Panc1 (cell line): Measurements from ENCODE around the gene FOSB. TPM values are rescaled to one million over a fixed set of nuclear protein-coding genes. Genes with fewer than 3 reads are reported as not detected.

ENCODE experiments used
- ATAC-seq: fragments of 200-7000 bp; cut with Tn5 transposase; 2 replicates; pipeline ENCODE4 v1.9.1; 2020; ENCODE audit warnings: mild to moderate bottlenecking, moderate library complexity
- BruUV-seq: library from RNA; stranded (reverse); fragments of 400-500 nt; replicated peaks from 2 replicates; lab custom pipeline; 2021; lab: Mats Ljungman, UMichigan
- CTCF ChIA-PET: fragments of 300-600 bp; sonication (Branson Sonifier 250); formaldehyde crosslinking; loops from one replicate; lab custom pipeline; 2022; ENCODE audit warnings: antibody characterized with exemption; lab: Charles Lee
- POLR2A ChIA-PET: fragments of 300-600 bp; sonication (Branson Sonifier 250); formaldehyde crosslinking; loops from one replicate; lab custom pipeline; 2022; ENCODE audit warnings: antibody characterized with exemption; lab: Charles Lee
- DNase-seq: peaks from one replicate; pipeline ENCODE4 v3.0.0-alpha.2; 2010; ENCODE audit warnings: low read depth, low spot score
- H3K27ac ChIP-seq: 2 replicates; pipeline ENCODE4 v1.5.1; 2011; ENCODE audit warnings: mild to moderate bottlenecking, low read length, inconsistent platforms
- H3K27me3 ChIP-seq: fragments of 200-500 bp; sonication (Bioruptor generic); 2 replicates; pipeline ENCODE4 v1.6.0; 2014; ENCODE audit warnings: low read length, inconsistent platforms; ENCODE audit not compliant: control insufficient read depth, insufficient read depth
- H3K36me3 ChIP-seq: fragments of 200-500 bp; sonication (Bioruptor generic); 2 replicates; pipeline ENCODE4 v1.5.1; 2014; ENCODE audit warnings: inconsistent platforms, mild to moderate bottlenecking, low read length, moderate library complexity; ENCODE audit not compliant: control insufficient read depth, insufficient read depth
- H3K4me1 ChIP-seq: 2 replicates; pipeline ENCODE4 v1.5.1; 2011; ENCODE audit warnings: inconsistent platforms, mild to moderate bottlenecking, low read length, moderate library complexity; ENCODE audit not compliant: control insufficient read depth, insufficient read depth
- H3K4me3 ChIP-seq, 2 experiments: 2 replicates each; pipeline ENCODE4 v1.5.1; 2011 to 2012; ENCODE audit warnings: low read depth in 2 of 2, low read length in 2 of 2, mild to moderate bottlenecking in 2 of 2, inconsistent platforms in 1 of 2, moderate library complexity in 1 of 2
- H3K9me3 ChIP-seq: fragments of 200-500 bp; sonication (Bioruptor generic); 2 replicates; pipeline ENCODE4 v1.5.1; 2014; ENCODE audit warnings: low read depth, mild to moderate bottlenecking, inconsistent platforms, low read length, moderate library complexity; ENCODE audit not compliant: control insufficient read depth, insufficient read depth
- POLR2AphosphoS5 ChIP-seq: IDR thresholded peaks from 2 replicates; pipeline ENCODE4 v1.6.1; 2012; ENCODE audit warnings: mild to moderate bottlenecking, low read depth, low read length, moderate library complexity
- SIN3A ChIP-seq: IDR thresholded peaks from 2 replicates; pipeline ENCODE4 v1.6.1; 2012; ENCODE audit warnings: low read depth, mild to moderate bottlenecking, low read length, moderate library complexity, borderline replicate concordance; ENCODE audit not compliant: insufficient read depth
- TCF7L2 ChIP-seq: IDR thresholded peaks from 2 replicates; pipeline ENCODE4 v1.6.1; 2011; ENCODE audit warnings: mild to moderate bottlenecking, low read depth, low read length, inconsistent platforms
- in situ Hi-C: cut with HindIII; loops from 2 replicates; pipeline ENCODE4 v1.10.0; 2016; ENCODE audit warnings: low sequenced_read_pairs, low pct_unique_long_range_greater_than_20kb
- intact Hi-C: fragments of 100-400 bp; cut with micrococcal nuclease; formaldehyde crosslinking; loops from one replicate; pipeline ENCODE4 v1.10.0; 2022; ENCODE audit not compliant: unreplicated experiment
- total RNA-seq: library from RNA; stranded (reverse); gene quantifications from one replicate; pipeline ENCODE4 v1.2.1, GENCODE V29; 2021; ENCODE audit not compliant: unreplicated experiment
- TF ChIP-seq, protein P1 (sequence below): fragments of 450-650 bp; IDR thresholded peaks from 2 replicates; pipeline ENCODE4 v1.5.1; 2017; ENCODE audit warnings: mild to moderate bottlenecking
- TF ChIP-seq, protein P2 (sequence below), 2 experiments: IDR thresholded peaks; 2 replicates each; pipeline ENCODE4 v1.6.1; 2011 to 2012; ENCODE audit warnings: low read depth in 2 of 2, control low read depth in 1 of 2, low read length in 1 of 2, mild to moderate bottlenecking in 1 of 2, moderate library complexity in 1 of 2; ENCODE audit not compliant: insufficient read depth in 1 of 2

The FOSB gene
- total RNA-seq, 1 experiment from 2014 or later = 13.4 TPM

DNA sequence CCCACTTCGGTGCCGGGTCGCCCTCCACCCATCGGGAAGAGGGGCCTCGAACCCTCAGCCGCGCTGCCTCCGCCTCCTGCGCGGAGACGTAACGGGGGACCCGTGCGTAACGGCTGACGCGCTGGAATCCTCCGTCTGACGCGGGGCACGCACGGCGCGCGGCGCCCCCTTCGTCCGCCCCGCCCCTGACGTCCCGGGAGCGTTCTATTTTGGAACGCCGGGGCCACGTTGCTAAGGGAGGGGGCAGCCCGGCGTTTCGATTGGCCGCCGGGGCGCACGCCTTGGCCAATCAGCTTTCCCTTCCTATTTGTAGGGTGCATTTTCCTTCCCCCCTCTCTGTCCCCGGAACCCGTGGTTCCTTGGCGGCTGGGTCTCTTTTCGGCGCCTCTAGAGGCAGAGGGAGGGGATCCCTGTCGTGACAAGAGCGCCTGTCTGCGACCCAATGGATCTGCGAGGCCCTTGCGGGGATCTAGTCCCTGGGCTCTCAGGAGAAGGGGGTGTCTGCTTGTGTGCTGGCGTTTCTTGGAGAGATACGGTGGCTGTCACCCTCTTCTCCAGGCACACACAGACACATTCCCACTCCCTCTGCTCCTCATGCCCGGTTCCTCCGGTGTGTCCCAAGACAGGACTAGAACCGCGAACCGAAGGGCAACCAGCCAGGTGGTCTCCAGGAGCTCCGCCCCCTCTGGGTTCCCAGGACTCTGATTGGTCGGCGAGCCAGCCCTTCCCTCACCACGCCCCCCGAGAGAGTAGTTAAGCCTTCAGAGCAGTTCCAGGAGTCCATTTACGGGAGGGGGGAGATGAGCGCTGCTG lies 1.5 kb downstream of the FOSB start:
- intact Hi-C loops = no loop called here

DNA sequence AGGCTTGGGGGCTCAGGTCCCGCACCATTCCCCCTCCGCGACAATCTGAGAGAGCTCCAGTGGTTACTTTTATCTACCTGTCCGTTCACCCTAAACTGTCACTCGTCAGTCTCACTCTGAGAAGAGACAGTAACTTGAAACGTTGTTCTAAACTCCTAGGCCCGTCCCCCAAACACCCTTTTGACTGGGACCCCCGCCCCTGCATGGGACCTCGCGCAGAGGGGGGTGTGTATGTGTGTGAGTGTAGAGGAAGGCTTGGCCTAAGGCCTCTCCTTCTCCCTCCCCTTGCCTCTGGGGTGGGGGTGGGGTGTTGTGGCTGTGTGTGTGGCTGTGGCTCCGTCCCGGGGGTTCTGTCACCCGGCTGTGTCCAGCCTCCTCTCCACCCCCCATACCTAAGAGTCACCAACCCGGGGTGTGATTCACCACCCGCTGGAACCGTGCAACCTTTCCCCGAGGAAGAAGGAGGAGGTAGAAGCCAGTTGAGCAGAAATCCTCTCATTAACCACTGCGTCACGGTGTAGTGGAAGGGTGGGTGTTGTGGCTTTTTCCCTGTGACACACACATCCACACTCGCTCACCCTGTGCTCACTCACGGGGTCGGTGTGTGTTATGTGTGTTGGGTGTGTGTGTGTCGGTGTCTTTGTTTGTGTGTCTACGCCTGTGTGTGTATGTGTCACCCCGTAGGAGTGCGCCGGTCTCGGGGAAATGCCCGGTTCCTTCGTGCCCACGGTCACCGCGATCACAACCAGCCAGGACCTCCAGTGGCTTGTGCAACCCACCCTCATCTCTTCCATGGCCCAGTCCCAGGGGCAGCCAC lies 2.4 kb downstream of the FOSB start:
- intact Hi-C loops (no loop called here), in situ Hi-C loops (no loop called here)
- peaks cover 7% of the 10 kb centered on the region; the same call in 1 of the 2 replicates for H3K4me1 ChIP-seq
- no peak overlapping the region for H3K27ac ChIP-seq
- ChIA-PET POLR2A (interaction anchor here (0.6 kb wide), 2 partner anchors 16 to 31 kb away, joined by 3 read pairs; no protein-coding TSS in a partner anchor), CTCF (no interaction called here)
- BruUV-seq = no TSS peak
- no peaks in the 10 kb centered on the region for H3K9me3 ChIP-seq
- H3K4me3 ChIP-seq = peak overlapping the region; percentile 75 to 84
- DNase-seq (no peak), ATAC-seq (peak; percentile 9; the same call in 1 of the 2 replicates)
- no peaks in the 10 kb centered on the region; the same call in 1 of the 2 replicates for H3K36me3 ChIP-seq
- H3K27me3 ChIP-seq = no peaks in the 10 kb centered on the region
- TF ChIP-seq, protein P1, sequence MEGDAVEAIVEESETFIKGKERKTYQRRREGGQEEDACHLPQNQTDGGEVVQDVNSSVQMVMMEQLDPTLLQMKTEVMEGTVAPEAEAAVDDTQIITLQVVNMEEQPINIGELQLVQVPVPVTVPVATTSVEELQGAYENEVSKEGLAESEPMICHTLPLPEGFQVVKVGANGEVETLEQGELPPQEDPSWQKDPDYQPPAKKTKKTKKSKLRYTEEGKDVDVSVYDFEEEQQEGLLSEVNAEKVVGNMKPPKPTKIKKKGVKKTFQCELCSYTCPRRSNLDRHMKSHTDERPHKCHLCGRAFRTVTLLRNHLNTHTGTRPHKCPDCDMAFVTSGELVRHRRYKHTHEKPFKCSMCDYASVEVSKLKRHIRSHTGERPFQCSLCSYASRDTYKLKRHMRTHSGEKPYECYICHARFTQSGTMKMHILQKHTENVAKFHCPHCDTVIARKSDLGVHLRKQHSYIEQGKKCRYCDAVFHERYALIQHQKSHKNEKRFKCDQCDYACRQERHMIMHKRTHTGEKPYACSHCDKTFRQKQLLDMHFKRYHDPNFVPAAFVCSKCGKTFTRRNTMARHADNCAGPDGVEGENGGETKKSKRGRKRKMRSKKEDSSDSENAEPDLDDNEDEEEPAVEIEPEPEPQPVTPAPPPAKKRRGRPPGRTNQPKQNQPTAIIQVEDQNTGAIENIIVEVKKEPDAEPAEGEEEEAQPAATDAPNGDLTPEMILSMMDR = no peak
- TF ChIP-seq SIN3A (no peak), TCF7L2 (no peak), POLR2AphosphoS5 (no peak)
- TF ChIP-seq, protein P2, sequence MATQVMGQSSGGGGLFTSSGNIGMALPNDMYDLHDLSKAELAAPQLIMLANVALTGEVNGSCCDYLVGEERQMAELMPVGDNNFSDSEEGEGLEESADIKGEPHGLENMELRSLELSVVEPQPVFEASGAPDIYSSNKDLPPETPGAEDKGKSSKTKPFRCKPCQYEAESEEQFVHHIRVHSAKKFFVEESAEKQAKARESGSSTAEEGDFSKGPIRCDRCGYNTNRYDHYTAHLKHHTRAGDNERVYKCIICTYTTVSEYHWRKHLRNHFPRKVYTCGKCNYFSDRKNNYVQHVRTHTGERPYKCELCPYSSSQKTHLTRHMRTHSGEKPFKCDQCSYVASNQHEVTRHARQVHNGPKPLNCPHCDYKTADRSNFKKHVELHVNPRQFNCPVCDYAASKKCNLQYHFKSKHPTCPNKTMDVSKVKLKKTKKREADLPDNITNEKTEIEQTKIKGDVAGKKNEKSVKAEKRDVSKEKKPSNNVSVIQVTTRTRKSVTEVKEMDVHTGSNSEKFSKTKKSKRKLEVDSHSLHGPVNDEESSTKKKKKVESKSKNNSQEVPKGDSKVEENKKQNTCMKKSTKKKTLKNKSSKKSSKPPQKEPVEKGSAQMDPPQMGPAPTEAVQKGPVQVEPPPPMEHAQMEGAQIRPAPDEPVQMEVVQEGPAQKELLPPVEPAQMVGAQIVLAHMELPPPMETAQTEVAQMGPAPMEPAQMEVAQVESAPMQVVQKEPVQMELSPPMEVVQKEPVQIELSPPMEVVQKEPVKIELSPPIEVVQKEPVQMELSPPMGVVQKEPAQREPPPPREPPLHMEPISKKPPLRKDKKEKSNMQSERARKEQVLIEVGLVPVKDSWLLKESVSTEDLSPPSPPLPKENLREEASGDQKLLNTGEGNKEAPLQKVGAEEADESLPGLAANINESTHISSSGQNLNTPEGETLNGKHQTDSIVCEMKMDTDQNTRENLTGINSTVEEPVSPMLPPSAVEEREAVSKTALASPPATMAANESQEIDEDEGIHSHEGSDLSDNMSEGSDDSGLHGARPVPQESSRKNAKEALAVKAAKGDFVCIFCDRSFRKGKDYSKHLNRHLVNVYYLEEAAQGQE (IDR thresholded peaks at IDR 0.05; ENCODE audit: insufficient read depth in 1 of 2, low read depth in 2 of 2, low read length in 1 of 2) = no peak

More for the DNA sequence above, 1.5 kb downstream of the FOSB start:
- in situ Hi-C loops = no loop called here
- POLR2A ChIA-PET = interaction anchor here (0.6 kb wide), 1 partner anchor 14 kb away, joined by 6 read pairs; no protein-coding TSS in a partner anchor
- no peaks in the 10 kb centered on the region for H3K9me3 ChIP-seq
- DNase-seq (no peak), ATAC-seq (peak; percentile 83)
- H3K27ac ChIP-seq = peak overlapping the region; percentile 59; the same call in 1 of the 2 replicates
- H3K27me3 ChIP-seq = no peaks in the 10 kb centered on the region
- H3K4me3 ChIP-seq = peak overlapping the region; percentile 75 to 84
- no TSS peak for BruUV-seq
- H3K4me1 ChIP-seq = peaks cover 4% of the 10 kb centered on the region; the same call in 1 of the 2 replicates
- TF ChIP-seq, protein P1 = no peak
- TF ChIP-seq TCF7L2 (no peak), POLR2AphosphoS5 (no peak), SIN3A (peak; percentile 90; the same call in 1 of the 2 replicates)
- TF ChIP-seq, protein P2 (IDR thresholded peaks at IDR 0.05; ENCODE audit: insufficient read depth in 1 of 2, low read depth in 2 of 2, low read length in 1 of 2) = no peak
- H3K36me3 ChIP-seq = no peaks in the 10 kb centered on the region; the same call in 1 of the 2 replicates
- CTCF ChIA-PET = interaction anchor here (0.6 to 0.9 kb wide), 2 partner anchors 30 to 303 kb away, joined by 4 to 13 read pairs; no protein-coding TSS in a partner anchor
